Fibroblast of skin of abdomen (primary cell): ENCODE data around the gene NMT1.
"Not testable (repeated sequence)": the region's sequence is repeated elsewhere in the genome, so short reads cannot be mapped to it uniquely, and the experiment has no call there.

Experiments
- DNase-seq: peaks from one replicate; pipeline ENCODE4 v3.0.0-alpha.2; 2013

NMT1 gene

DNA sequence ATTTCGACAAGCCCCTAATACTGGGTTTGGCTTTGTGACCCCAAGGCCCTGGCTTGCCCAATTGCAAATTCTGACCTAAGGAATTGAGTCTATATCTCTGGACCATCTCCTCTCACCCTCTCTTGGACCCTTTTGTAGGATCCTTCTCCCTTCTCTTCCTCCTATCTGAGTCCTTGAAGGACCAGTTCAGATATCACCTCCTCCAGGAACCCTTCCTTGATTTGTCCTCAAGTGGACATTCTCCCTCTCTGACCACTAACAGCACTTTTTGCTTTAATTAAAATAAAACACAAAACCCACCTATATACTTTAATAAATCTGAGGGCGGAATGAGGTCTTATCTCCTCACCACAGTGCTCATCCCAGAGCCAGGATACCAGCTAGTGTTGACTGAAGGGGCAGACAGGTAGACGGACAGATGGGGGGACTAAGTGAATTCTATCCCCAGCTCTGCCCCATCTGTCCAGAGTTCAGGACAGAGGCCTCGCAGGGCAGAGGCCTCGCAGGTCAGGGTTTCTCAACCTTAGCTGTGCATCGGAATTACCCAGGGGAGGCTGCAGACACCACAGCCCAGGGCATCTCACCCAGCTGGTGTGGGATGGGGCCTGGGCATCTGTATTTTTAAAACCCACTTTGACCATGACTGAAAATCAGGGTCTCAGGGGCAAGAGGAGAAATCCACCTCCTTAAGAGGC is 62.1 kb downstream of the NMT1 start:
- no peak for DNase-seq

DNA sequence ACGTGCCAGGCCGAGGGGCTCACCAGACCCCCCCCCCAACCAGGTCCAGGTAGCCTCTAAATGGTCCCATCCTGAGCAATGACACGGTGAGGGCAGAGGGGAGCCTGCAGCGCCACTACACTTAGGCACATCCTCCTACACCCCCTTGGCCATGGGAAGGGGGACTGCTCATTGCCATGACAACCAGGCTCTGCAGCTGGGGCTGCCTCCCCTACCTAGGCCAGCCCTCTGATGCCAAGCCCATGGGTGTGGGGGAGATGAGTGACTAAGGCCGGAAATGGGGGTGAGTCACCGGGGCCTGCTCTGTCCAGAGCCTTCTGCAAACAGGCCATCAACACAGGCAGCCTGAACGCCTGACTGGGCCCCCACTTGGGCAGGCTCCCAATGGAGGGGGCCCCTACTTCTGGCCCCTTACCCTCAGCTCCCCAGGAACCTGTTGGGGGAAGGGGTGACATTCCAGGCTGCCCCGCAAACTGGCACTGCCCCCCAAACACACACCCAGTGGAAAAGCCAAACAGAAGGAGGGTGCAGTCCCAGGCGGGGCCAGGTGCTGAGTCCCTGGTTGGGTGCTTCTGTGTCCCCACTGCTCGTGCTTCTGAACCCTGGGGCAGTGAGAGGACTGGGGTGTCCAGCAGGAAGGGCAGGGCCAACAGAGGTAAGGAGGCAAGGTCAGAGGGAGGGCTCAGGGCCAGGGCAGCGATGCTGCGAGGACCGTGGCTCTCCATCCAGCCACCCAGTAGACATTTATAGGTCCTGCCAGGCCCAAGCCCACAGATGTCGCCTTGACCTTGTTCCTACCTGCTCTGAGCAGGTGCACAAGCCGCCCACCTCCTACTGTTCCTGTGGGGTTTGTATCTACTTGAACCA is 63.0 kb downstream of the NMT1 start:
- DNase-seq, result peak; percentile 90

DNA sequence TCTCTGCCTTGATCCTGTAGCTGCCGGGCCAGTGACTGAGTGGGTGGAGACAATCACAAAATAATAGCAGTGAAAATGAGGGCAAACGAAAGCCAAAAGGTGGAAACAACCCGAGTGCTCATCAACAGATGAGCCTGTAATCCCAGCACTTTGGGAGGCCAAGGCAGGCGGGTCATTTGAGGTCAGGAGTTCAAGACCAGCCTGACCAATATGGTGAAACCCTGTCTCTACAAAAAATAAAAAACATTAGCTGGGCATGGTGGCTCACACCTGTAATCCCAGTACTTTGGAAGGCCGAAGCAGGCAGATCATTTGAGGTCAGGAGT is 63.6 kb downstream of the NMT1 start:
- not testable (repeated sequence) for DNase-seq

DNA sequence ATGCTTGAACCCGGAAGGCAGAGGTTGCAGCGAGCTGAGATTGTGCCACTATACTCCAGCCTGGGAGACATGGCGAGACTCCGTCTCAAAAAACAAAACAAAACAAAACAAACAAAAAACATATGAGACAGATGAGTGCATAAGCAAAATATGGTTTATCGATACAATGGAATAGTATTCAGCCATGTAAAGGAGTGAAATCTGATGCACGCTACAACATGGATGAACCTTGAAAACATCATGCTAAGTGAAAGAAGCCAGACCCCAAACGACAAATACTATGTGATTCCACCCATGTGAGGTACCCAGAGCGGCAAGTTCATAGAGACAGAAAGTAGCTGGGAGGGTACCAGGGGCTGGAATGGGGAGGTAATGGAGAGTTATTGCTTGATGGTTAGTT is 64.4 kb downstream of the NMT1 start:
- no peak for DNase-seq

DNA sequence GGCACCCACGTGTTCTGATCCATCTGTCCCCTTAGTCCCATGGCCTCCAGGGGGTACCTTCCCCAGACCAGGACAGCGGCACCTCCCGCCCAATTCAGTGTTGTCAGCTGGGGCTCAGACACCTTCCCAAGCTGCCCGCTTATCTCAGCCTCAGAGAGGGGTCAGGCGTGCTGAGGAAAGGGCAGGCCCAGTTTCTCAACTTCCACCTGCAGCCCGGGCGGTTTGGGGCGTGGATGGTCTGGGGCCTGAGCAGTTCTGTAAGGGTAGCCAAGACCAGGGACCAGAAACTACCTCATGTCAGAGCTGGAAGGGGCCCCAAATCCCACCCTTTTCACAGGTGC is 66.1 kb downstream of the NMT1 start:
- DNase-seq, result no peak

DNA sequence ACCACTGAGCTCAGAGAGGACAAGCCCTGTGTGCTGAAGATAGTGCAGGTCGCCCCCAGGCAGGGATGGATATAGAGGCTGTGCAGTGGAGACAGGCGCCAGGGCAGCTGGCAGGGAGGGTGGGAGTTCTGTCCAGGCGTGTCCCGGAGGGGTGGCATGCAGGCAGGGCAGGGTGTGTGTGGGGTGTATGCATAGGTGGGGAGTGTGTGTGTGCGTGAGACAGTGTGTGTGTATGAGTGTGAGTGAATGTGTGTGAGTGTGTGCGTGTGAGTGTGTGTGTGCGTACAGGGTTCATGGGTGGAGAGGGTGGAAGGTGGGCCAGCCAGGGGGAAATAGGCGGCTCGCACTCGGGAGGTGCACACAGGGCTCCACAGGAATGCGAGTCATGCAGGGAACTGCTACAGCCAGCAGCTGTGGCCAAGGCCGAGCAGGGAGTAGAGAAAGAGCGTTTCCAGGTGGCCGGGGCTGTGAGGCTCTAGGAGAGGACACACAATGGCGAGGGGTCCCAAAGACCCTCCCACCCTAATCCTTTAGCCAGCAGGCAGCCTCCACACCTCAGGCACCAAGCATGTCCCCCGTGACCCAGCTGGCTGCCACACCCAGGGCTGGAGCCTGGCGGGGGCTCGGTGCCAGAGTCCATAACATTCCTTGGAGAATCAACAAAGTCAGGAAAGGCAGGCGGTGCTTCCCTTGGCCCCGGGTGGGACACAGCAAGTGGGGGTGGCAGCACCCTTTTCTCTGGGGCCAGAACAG is 66.6 kb downstream of the NMT1 start:
- DNase-seq, result peak; percentile 46

DNA sequence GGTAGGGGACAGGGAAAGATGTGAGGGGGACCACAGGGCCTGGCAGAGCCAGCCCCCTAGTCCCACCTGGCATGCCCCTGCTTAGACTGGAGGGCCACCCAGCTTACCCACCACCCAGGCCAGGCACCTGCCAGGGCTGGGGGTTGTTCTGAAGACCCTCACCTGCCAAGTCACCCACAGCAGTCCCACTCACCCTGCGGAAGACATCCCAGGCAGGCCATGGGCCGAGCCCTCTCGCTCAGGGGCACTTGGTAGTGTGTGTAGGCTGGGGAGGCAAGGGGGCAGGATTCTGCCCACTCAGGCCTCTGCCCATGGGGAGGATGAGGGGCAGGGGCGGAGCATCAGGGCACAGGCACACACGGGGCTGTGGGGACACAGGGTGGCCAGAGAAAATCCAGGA is 67.2 kb downstream of the NMT1 start:
- no peak for DNase-seq

DNA sequence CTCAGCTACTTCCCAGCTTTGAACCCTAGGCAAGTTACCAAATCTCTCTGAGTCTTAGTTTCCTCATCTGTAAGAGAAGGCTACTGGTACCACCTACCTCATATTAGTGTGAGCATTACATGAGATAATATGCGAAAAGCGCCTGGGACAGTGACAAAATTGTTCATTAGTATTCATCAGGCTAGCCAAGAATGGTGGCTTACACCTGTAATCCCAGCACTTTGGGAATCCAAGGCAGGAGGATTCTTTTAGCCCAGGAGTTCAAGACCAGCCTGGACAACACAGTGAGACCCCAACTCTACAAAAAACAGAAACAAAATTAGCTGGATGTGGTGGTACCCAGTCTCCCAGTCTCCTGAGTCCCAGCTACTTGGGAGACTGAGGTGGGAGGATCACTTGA is 67.9 kb downstream of the NMT1 start:
- no peak for DNase-seq

DNA sequence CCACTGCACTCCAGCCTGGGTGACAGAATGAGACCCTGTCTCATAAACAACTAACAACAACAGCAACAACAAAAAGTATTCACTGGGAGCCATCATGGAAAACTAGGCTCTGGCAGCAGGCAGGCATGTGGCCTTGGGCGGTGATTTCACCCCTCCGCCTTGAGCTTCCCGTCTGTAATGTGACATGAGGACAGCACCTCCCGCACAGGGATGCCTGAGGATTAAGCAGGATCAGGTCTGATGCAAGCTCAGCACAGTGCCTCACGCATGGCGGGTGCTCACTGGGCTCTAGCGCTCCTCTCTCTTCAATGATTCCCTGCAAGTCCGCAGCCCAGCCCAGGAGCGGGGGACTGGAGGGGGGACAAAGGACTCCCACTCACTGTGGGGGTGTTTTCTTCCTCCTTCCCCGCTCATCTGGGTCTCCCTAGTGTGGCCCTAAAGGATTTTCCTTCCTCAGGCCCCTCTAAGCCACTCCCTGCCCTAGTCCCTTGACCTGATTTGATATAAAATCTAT is 68.4 kb downstream of the NMT1 start:
- peak; percentile 54 for DNase-seq

DNA sequence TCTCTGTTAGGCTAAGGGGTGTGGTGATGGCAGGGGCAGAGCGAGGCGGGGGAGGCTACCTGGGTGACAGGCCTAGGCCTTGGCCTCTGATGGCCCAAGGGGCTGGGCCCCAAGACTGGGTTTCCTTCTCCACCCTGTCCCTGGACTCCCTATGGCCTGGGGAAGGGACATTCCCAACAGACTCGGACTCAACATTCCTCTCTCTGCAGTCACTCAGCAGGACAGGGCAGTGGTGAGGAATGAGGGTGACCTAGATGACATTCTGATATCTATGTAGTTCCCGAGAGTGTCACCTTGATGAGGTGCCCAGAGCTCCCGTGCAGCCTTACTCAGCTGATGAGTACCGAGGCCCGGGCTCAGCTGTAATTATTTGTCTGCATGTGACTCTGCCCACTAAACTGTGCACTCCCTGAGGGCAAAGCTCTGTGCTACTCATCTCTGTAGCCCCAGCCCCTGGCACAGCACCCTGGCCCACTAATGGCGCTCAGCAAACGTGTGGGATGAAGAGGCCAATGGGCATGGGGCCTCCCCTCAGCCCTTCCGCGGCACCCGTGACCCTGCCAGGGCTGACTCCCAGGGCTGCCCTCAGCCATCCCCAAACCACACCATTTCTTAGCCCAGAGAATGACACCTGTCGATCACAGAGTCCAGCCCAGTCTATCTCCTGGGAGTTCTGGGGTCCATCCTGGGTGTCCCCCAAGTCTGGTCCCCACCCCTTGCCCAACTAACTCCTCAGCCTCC is 69.0 kb downstream of the NMT1 start:
- DNase-seq, result no peak

DNA sequence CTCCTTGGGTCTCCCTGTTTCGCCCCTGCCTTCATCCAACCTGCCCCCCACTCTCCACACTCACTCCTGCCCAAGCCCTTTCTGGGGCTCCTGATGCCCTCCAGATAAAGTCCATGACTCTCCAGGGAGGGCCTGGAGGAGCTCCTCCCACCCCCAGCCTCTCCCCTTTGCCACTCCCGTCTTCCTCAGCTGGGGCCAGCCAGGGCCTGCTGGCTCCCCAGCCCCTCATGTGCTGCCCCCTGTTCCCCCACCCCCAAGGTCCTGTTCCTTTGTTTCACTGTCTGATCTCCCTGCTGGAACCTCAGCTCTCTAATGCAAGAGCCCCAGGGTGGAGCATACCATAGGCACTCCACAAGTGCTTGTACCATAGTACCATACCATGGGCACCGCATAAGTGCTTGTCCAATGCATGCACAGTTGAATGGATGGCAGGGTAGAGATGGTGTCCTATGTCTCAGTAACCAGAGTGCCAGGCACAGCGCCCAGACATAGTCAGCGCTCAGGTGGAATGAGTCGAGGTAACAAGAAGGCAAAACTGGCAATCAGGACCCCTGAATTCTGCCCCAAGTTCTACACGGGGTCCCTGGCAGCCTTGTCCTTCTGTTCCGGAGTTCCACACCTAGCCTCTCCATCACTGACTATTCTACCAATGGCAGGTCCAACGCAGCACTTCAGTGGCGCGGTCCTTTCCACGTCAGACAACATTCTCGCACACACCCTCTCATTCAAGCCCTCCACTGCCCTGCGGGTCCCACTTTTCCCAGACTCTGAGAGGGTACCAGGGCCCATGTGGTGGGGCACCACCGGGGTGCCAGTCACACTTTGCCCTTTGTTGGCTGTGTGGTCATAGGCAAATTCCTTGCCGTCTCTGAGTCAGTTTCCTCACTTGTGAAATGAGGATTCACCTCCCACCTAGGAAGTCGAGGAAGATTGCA is 69.8 kb downstream of the NMT1 start:
- DNase-seq, result no peak

DNA sequence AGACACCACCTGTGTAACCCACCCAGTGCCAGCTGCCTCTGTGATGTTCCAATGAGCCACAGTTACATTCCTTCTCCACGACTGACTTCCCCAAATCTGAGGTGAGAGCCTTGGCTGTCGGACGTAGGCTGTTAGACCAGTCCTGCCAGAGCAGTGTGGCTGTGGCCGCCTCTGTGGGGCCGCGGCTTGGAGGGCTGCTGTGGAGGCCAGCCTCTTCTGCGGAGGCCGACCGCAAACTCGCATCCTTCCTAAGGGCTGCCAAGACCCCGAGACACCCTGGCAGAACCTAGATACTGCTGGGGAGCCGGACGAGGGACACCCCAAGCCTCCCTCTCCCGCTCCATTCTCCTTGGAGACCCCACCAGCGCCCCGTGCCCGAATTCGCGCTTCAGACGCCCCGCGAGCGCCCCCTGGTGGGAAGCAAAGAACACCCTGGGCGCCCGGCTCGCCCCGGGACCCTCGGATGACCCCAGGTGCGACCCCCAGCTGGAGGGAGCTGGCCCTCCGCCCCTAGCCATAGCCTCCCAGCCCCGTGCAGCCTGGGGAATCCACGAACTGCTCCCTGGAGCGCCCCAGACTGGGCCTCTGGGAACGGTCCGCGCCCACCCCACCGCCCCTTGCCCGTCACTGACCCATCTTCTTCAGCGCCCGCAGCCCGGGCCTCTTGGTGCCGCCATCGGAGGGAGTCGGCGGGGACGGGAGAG is 70.7 kb downstream of the NMT1 start:
- DNase-seq, result peak; percentile 28

DNA sequence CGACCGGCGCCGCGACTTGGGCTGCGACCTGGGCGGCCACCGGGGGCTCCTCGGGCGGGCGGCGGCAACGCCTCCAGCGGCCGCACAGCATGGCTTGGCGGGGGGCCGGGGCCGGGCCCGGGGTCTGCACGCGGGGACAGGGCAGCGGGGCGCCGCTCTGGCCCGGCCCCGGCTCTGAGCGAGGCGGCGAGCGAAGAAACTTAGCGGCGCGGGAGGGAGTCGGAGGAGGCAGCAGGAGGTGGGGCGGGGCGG is 71.1 kb downstream of the NMT1 start, which contains the start of gene PLCD3:
TSS of gene PLCD3 (minus strand) at position 196 of the 252 bp plus-strand sequence. CDS start at position 91, 105 bp downstream.
- DNase-seq, result no peak

DNA sequence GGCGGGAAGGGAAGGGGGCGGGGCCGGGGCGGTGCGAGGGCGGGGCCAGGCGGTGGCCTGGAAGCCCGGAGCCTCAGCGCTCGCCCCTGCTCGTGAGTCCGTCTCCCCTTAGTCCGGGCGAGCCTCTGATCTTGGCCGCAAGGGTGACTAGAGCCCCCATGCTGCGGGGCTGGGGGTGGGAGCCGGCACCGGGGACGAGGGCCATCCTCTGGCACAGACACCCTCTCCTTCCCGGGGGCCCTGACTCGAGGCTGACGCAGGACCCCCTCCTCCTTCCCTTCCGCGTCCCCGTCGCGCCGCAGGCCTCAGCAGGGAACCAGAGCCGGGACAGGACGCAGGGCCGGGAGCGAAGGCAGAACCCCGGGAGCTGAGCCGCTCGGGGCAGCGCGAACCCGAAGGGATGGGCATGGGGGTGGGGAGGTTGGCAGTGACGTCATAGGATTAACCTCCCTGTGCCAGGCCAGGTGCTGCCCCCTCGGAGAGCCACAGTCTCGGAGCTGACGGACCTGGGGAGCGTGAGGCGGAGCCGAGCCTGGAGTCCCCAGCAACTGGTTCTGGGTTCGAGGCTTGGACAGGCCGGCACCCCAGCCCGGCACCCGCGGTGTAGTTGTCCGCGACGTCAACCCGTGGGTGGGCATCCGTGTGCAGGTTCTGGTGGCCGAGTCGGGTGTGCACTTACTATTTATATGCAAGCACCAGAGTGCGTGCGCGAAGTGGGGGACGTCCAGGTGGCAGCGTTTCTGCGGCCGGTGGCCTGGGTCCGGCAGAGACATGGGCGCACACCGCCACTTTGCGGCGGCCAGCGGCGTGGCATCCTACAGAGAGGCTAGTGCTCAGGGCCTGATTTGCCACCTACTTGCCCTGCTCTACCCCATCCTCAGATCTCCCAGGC is 71.7 kb downstream of the NMT1 start:
- peak; percentile 74 for DNase-seq

DNA sequence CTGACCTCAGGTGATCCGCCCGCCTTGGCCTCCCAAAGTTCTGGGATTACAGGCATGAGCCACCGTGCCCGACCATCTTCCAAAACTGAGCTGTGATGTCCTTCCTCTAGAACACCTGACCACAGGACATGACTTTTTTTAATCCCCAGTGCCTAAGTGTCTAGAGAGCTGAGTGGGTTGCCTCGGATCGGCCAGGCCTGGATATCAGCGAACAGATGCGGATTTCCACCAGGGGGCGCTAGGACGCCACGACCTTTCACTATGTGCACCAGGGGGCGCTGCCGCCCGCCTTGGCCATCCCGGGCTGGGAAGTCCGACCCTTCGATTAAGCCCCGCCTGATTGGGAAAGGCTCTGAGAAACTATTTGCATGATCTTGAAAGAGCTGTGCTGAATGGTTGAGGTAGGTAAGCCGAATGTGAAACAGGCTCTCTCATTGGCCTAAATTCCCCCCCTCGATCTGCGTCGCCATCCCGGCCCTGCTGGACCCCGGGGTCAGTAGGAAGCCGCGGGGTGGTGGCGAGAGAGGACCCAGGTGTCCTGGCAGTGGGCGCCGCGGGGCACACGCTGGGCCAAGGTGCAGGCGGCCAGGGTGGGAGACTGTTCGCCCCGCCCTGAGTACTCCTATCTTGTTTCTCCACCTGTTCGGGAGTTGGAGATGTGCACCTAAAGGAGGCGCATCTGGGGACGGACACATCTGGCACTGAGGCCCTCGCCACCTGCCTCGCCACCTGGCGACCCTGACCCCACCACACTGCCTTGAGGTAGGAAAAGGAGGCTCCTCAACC is 74.3 kb downstream of the NMT1 start, which contains the start of gene ACBD4:
TSS of gene ACBD4 (plus strand) at position 496 of the 786 bp plus-strand sequence. CDS start 458 bp downstream, outside the sequence.
- peak; percentile 96 for DNase-seq

DNA sequence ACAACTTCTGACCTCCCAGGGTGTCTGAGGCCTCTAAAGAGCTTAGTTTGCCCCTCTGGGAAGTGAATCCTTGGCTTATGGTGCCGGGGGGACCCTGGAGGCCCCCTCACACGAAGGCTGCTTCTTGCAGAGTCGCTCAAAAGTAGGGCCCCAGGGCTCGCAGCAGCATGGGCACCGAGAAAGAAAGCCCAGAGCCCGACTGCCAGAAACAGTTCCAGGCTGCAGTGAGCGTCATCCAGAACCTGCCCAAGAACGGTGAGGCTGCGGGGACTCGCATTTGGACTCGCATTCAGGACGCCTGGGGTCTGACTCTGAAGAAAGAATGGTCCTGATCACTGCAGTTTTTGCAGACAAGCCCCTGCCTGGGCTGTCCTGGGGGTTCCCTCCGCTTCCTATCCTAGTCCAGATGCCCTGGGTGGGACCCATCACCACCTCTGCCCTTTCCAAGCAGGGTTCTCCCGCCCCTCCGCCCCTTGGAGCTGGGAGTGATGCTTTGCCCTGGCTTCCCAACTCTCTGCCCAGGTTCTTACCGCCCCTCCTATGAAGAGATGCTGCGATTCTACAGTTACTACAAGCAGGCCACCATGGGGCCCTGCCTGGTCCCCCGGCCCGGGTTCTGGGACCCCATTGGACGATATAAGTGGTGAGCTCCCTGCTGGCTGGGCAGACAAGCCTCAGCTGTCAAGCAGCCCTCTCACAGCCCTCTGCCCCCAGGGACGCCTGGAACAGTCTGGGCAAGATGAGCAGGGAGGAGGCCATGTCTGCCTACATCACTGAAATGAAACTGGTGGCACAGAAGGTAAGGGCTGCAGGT is 75.1 kb downstream of the NMT1 start:
- no peak for DNase-seq

DNA sequence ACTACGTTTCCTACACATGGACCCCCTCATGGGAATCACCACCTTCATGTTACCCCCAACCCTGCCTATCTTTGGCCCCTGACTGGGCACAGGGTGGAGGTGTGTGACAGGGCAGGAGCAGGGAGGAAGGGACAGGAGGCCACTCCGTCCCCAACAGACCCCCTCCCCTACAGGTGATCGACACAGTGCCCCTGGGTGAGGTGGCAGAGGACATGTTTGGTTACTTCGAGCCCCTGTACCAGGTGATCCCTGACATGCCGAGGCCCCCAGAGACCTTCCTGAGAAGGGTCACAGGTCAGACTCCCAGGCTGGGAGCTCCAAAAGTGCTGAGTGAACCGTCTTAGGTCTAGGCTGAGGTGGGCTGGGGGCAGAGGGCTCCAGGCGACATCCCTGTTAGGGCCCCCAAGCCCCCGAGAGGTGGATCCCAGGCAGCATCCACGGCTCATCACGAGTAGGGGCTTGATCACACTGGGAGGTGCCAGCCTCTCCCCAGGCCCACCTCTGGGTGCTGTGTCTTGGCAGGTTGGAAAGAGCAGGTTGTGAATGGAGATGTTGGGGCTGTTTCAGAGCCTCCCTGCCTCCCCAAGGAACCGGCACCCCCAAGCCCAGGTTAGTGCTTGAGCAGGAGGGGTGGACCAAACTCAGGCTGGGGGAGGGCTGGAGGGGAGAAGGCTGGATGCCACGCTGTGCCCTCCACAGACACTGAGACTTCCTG is 75.9 kb downstream of the NMT1 start:
- no peak for DNase-seq
